ENCODE measurements around the gene TNNT1. TPM values are rescaled to one million over a fixed set of nuclear protein-coding genes. Genes with fewer than 3 reads are reported as not detected.

The TNNT1 gene
- total RNA-seq, 6 experiments from 2014 or later: 1.2 to 10.9 (median 1.6) TPM; not detected in 2

DNA sequence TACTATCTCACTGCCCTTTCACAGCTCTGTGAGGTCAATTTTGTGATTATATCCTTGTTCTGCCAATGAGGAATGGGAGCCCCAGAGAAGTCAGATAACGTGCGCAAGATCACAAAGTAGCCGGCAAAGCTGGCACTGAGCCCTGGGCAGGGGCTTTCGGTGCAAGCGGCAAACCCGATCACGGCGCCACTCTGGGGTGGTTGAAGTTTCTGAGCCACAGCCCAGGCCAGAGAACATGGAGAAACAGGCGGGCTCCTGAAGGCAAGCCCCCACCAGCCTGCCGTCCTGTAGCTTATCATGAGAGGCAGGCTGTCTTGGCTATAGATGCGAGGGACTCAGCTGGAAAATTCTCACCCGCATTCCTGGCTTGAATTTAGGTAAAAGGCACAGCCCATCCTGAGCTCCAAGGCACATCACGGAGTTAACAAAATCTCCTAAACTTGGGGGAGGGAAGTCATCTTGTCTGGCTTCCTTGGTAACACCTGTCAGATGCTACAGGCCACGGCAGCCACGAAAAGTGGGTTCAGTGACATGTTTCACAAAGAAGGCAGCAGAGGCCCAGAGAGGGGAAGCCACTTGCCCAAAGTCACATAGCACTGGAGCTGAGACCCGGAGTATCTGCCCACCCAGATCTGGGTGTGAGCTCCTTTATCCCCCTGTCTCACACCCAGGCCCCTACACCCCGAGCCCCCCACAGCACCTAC is 12.5 kb downstream of the TNNT1 start:
- peaks cover 0 to 3% of the 10 kb centered on the region in 2 donors for H3K27me3 ChIP-seq
- H3K36me3 ChIP-seq: no peaks in the 10 kb centered on the region
- intact Hi-C loops (cut with DNase I): no loop called here

GRCh38 chr19:55134736-55135135 is 14.3 kb downstream of the TNNT1 start:
- no peak overlapping the region for H3K4me3 ChIP-seq
- DNase-seq: no peak
- peaks cover 0 to 3% of the 10 kb centered on the region in 2 donors for H3K27me3 ChIP-seq
- ATAC-seq: no peak
- no peaks in the 10 kb centered on the region for H3K36me3 ChIP-seq
- TF ChIP-seq POLR2A (IDR thresholded peaks at IDR 0.05): no peak
- 14% methylated on average over 2 of the region's 3 CpGs for WGBS (ENCODE audit: insufficient coverage, low coverage, low lambda C conversion rate, missing lambda C conversion rate)
- no peaks in the 10 kb centered on the region for H3K9me3 ChIP-seq
- no peak overlapping the region for H3K27ac ChIP-seq
- H3K4me1 ChIP-seq: no peaks in the 10 kb centered on the region
- intact Hi-C loops (cut with DNase I): no loop called here

More for the DNA sequence above, 12.5 kb downstream of the TNNT1 start:
- WGBS (ENCODE audit: insufficient coverage, low coverage, low lambda C conversion rate, missing lambda C conversion rate): 71% methylated on average over 9 of the region's 17 CpGs
- H3K9me3 ChIP-seq: no peaks in the 10 kb centered on the region
- H3K4me3 ChIP-seq: no peak overlapping the region
- no peak overlapping the region for H3K27ac ChIP-seq
- TF ChIP-seq CTCF (IDR thresholded peaks at IDR 0.05) (no peak), POLR2A (IDR thresholded peaks at IDR 0.05) (no peak)
- ATAC-seq (no peak), DNase-seq (no peak)
- peaks cover 0 to 6% (median 0%) of the 10 kb centered on the region in 4 donors for H3K4me1 ChIP-seq

DNA sequence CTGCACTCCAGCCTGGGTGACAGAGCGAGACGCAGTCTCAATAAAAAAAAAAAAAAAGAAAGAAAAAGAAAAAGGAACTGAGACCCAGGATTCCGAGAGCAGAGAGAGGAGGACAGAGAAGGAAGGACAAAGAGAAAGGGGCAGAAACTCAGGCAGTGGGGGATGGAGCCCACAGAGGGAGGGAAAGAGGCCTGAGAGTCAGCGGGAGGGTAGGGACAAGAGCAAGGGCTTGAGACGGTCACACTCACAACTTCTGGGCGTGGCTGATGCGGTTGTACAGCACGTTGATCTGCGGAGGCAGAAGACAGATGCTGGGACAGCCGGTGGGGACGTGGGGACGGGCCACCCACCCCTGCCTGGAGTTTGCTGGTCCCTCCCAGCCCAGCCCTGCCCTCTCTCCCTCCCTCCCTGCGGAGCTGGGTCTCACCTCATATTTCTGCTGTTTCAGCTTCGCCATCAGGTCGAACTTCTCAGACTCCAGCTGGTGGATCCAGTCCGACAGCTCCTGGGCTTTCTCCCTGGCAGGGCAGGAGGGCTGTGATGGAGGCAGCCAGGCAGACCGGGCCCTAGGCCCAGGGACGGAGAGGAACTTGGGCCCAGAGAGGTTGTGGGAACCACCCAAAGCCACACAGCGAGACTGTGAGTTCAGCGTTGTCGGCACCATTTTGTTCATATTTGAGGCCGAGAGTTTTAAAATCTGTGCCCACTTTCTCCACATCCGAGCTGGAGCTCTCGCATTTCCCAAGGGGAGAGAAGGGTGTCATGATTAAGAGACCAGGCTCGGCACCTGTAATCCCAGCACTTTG is 15.2 kb downstream of the TNNT1 start:
- intact Hi-C loops (cut with DNase I): no loop called here
- H3K27me3 ChIP-seq: peaks cover 0 to 3% of the 10 kb centered on the region in 2 donors
- 48% methylated on average over 15 of the region's 25 CpGs for WGBS (ENCODE audit: insufficient coverage, low coverage, low lambda C conversion rate, missing lambda C conversion rate)

GRCh38 chr19:55132453-55133129 is 16.4 kb downstream of the TNNT1 start:
- no peaks in the 10 kb centered on the region for H3K9me3 ChIP-seq
- H3K27me3 ChIP-seq: peaks cover 0 to 3% of the 10 kb centered on the region in 2 donors
- no peak for DNase-seq
- TF ChIP-seq POLR2A (IDR thresholded peaks at IDR 0.05) (no peak), CTCF (IDR thresholded peaks at IDR 0.05) (peak in 1 of 4 donors; percentile 14)
- intact Hi-C loops (cut with DNase I): no loop called here
- H3K4me1 ChIP-seq: no peaks in the 10 kb centered on the region
- no peak overlapping the region for H3K4me3 ChIP-seq
- no peak overlapping the region for H3K27ac ChIP-seq
- 41% methylated on average over 9 of the region's 14 CpGs for whole genome bisulfite sequencing (ENCODE audit: insufficient coverage, low coverage, low lambda C conversion rate, missing lambda C conversion rate)
- H3K36me3 ChIP-seq: no peaks in the 10 kb centered on the region
- ATAC-seq: peak in 3 of 4 donors; percentile 31 to 40 (median 33)

More for the DNA sequence above, 15.2 kb downstream of the TNNT1 start:
- Histone ChIP-seq H3K27ac (no peak overlapping the region), H3K4me1 (no peaks in the 10 kb centered on the region), H3K36me3 (no peaks in the 10 kb centered on the region), H3K9me3 (no peaks in the 10 kb centered on the region), H3K4me3 (no peak overlapping the region)
- DNase-seq (no peak), ATAC-seq (no peak)
- TF ChIP-seq CTCF (IDR thresholded peaks at IDR 0.05) (no peak), POLR2A (IDR thresholded peaks at IDR 0.05) (no peak)

All from right lobe of liver (tissue), 6 donors.